Airway epithelial cell (primary cell): ENCODE measurements around the gene CPLANE2. TPM values are rescaled to one million over a fixed set of nuclear protein-coding genes. Genes with fewer than 3 reads are reported as not detected.

Experiments used
- total RNA-seq: library from RNA; depleted of rRNA; stranded (reverse); fragments of >200 nt; gene quantifications from 2 replicates; pipeline ENCODE4 v1.2.3, GENCODE V29; 2015

Gene CPLANE2
- total RNA-seq = 3.7 and 6.5 TPM in 2 replicates

GRCh38 chr1:16236511-16237342 lies at the start of gene CPLANE2:
Gene CPLANE2, minus strand, starts transcription at chr1:16237183. Its CDS starts 441 bp downstream, at chr1:16236742.

GRCh38 chr1:16212251-16212961 lies 24.6 kb downstream of the CPLANE2 start, which contains the start of gene ARHGEF19:
Gene ARHGEF19, minus strand, starts transcription at chr1:16212652. Its CDS starts 3,598 bp downstream, at chr1:16209054.

Other genes with a start within 250 kb of the CPLANE2 start
- gene SRARP, start 232.9 kb downstream of the CPLANE2 start, total RNA-seq = not detected in 2 replicates
- gene HSPB7, start 219.1 kb downstream of the CPLANE2 start, total RNA-seq = not detected in 2 replicates
- gene CLCNKA, start 215.1 kb downstream of the CPLANE2 start, total RNA-seq = not detected in 2 replicates
- gene CLCNKB, start 193.4 kb downstream of the CPLANE2 start, total RNA-seq = not detected in 2 replicates
- gene FAM131C, start 163.5 kb downstream of the CPLANE2 start, total RNA-seq = 2.0 and 3.5 TPM in 2 replicates
- 153 and 169 TPM in 2 replicates for gene EPHA2, start 81.1 kb downstream of the CPLANE2 start, total RNA-seq
- gene ARHGEF19, start 24.5 kb downstream of the CPLANE2 start, total RNA-seq = 26.7 and 28.1 TPM in 2 replicates
- 7.3 and 15.2 TPM in 2 replicates for gene FBXO42, start 115.3 kb upstream of the CPLANE2 start, total RNA-seq
- gene SZRD1, start 130.1 kb upstream of the CPLANE2 start, total RNA-seq = 54.9 and 59.5 TPM in 2 replicates
- gene SPATA21, start 200.2 kb upstream of the CPLANE2 start, total RNA-seq = not detected in 2 replicates
- gene NECAP2, start 203.5 kb upstream of the CPLANE2 start, total RNA-seq = 57.0 and 57.7 TPM in 2 replicates